Measurements from ENCODE around the gene CD96. TPM values are rescaled to one million over a fixed set of nuclear protein-coding genes. Genes with fewer than 3 reads are reported as not detected.
A peak's percentile ranks its signal among the peaks of the same experiment; 100 is the strongest.

The CD96 gene
- total RNA-seq, 2 donors from 2014 or later, result 5.1 to 13.7 TPM

DNA sequence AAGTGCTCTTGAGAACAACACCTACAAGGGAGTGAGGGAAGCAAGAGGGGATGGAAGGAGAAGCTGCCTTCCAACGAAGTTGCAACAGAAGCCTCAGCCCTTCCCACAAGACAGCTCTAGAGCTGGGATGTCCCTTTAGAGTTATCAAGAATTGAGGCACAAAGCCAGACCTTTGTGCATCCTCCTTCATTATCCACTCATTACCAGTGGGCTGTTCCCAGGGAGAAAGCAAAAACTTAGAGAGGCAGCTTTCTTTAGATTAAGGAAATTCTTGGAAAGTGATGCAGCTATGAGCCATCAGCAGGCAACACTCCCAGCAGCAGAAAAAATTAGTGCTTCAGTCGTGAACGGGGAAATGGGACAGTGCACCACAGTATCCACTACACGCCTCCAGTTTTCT is 10.6 kb upstream of the CD96 start:
- Histone ChIP-seq H3K4me1 (ENCODE audit: control insufficient read depth in 1 of 2, low read depth in 2 of 2) (no peaks in the 10 kb centered on the region), H3K4me3 (no peak overlapping the region), H3K36me3 (no peaks in the 10 kb centered on the region), H3K9me3 (no peaks in the 10 kb centered on the region), H3K27ac (no peak overlapping the region), H3K27me3 (replicated peaks; ENCODE audit: insufficient read depth) (no peaks in the 10 kb centered on the region)
- ATAC-seq (ENCODE audit: insufficient number of reproducible peaks, low FRiP score, low read depth) (no peak), DNase-seq (ENCODE audit: low spot score) (no peak)
- TF ChIP-seq, protein P1, sequence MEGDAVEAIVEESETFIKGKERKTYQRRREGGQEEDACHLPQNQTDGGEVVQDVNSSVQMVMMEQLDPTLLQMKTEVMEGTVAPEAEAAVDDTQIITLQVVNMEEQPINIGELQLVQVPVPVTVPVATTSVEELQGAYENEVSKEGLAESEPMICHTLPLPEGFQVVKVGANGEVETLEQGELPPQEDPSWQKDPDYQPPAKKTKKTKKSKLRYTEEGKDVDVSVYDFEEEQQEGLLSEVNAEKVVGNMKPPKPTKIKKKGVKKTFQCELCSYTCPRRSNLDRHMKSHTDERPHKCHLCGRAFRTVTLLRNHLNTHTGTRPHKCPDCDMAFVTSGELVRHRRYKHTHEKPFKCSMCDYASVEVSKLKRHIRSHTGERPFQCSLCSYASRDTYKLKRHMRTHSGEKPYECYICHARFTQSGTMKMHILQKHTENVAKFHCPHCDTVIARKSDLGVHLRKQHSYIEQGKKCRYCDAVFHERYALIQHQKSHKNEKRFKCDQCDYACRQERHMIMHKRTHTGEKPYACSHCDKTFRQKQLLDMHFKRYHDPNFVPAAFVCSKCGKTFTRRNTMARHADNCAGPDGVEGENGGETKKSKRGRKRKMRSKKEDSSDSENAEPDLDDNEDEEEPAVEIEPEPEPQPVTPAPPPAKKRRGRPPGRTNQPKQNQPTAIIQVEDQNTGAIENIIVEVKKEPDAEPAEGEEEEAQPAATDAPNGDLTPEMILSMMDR (IDR thresholded peaks at IDR 0.05), result no peak

DNA sequence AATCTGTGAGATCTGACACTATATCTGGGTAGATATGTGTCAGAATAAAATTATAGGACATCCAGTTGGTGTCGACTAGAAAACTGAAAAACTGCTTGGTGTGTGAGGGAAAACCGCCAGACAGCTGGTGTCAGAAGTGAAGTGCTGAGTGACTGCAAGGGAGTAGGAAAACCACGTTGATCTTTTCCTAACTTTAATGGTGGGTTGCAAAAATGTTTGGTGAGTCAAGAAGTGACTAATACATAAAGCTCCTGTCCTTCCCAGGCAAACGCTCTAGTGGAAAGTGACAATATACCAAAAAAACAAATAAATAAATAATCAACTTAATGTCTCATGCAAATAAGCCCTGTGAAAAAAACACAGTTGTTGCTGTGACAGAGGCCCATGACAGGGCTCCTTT is 7.3 kb upstream of the CD96 start:
- no peaks in the 10 kb centered on the region for H3K36me3 ChIP-seq
- H3K4me1 ChIP-seq (ENCODE audit: control insufficient read depth in 1 of 2, low read depth in 2 of 2), result no peaks in the 10 kb centered on the region
- ATAC-seq (ENCODE audit: insufficient number of reproducible peaks, low FRiP score, low read depth) (no peak), DNase-seq (ENCODE audit: low spot score) (no peak)
- H3K4me3 ChIP-seq, result no peak overlapping the region
- no peak overlapping the region for H3K27ac ChIP-seq
- H3K9me3 ChIP-seq, result no peaks in the 10 kb centered on the region
- TF ChIP-seq, protein P1 (IDR thresholded peaks at IDR 0.05), result no peak
- H3K27me3 ChIP-seq (replicated peaks; ENCODE audit: insufficient read depth), result no peaks in the 10 kb centered on the region

DNA sequence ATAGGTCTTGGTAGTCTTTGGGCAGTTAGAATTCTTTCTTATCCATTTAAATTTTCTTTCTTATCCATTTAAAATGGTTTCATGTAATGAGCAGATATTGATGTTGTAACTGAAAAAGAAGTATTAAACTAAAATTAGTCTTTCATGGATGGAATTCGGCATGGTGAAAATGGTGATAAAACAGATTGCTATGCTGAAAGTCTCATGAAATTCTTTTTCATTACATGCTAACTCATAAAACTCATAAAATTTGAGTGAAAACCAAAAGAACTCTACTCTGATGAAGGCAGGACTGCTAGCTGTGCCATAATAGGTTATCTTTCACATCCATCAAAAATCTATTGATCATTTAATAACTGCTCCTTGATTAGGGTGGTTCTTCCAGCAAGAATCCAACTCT is 3.9 kb upstream of the CD96 start:
- no peak overlapping the region for H3K27ac ChIP-seq
- DNase-seq (ENCODE audit: low spot score) (no peak), ATAC-seq (ENCODE audit: insufficient number of reproducible peaks, low FRiP score, low read depth) (no peak)
- TF ChIP-seq, protein P1 (IDR thresholded peaks at IDR 0.05), result no peak
- no peaks in the 10 kb centered on the region for H3K4me1 ChIP-seq (ENCODE audit: control insufficient read depth in 1 of 2, low read depth in 2 of 2)
- H3K36me3 ChIP-seq, result no peaks in the 10 kb centered on the region
- H3K27me3 ChIP-seq (replicated peaks; ENCODE audit: insufficient read depth), result no peaks in the 10 kb centered on the region
- no peak overlapping the region for H3K4me3 ChIP-seq
- H3K9me3 ChIP-seq, result no peaks in the 10 kb centered on the region

DNA sequence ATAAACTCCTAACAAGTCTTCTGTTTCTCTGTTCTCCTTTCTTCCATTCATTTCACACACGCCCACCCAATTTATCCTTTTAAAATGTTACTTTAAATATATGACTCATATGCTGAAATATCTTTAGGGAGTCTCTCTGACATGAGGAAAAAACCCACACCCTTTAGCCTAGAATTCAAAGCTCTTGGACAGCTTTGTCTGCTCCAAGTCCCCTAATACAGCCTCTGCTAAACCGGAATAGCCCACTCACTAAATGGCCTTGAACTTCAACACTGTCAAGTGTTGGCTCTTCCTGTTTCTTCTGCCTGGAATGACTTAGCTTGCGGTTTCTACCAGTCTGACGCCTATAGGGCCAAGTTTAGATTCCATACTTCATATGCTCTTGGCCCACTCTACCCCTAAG is 3.3 kb upstream of the CD96 start:
- H3K27ac ChIP-seq, result no peak overlapping the region
- no peak for ATAC-seq (ENCODE audit: insufficient number of reproducible peaks, low FRiP score, low read depth)

DNA sequence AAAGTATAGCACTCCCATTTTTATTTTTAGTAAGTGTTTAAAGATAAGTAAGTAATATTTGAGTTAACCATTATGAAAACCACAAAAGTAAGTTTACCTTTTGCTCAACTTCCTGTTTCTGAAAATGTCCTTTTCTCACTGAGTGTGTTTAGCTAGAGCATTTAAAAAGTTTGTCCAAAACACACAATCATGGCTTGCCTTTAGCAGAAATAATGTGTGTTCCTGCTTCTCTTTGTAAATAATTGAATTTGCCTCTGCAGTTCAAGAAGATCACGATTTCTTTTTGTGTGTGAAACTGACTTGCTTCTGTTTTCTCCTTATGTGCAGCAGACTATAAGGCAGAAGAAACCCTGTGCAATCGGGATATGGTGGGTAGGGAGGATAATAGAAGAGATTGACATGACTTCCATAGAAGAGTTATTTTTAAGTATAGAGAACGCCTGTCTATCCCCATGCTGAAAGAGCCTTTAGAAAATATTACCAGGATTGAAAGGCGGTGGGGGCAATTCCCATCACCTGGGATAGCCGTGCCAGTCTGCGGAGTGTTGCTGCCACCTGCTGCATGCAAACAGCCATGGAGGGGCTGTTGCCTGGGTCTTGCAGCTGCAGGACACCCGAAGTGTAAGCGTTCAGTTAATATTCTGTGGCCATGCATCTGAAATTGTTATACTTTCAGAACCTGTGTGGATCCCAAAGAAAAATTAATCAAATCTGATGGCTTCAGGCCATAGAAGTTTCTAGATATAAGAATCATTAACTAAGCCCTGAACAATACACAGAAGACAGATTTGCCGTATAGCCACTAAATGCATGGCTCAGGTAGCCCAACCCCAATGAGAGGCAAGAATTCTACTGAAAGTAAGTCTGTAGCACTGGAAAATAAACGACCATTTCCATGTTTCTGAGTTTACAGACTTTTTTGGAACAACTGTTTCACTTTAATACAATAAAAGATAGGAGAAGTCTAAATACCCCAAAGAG is 2.4 kb upstream of the CD96 start:
- Histone ChIP-seq H3K27ac (no peak overlapping the region), H3K36me3 (no peaks in the 10 kb centered on the region), H3K4me1 (ENCODE audit: control insufficient read depth in 1 of 2, low read depth in 2 of 2) (no peaks in the 10 kb centered on the region), H3K27me3 (replicated peaks; ENCODE audit: insufficient read depth) (no peaks in the 10 kb centered on the region), H3K4me3 (no peak overlapping the region), H3K9me3 (no peaks in the 10 kb centered on the region)
- ATAC-seq (ENCODE audit: insufficient number of reproducible peaks, low FRiP score, low read depth) (no peak), DNase-seq (ENCODE audit: low spot score) (no peak)
- TF ChIP-seq, protein P1 (IDR thresholded peaks at IDR 0.05), result peak; percentile 37

More for the DNA sequence above, 3.3 kb upstream of the CD96 start:
- Histone ChIP-seq H3K4me1 (ENCODE audit: control insufficient read depth in 1 of 2, low read depth in 2 of 2) (no peaks in the 10 kb centered on the region), H3K27me3 (replicated peaks; ENCODE audit: insufficient read depth) (no peaks in the 10 kb centered on the region), H3K9me3 (no peaks in the 10 kb centered on the region), H3K36me3 (no peaks in the 10 kb centered on the region), H3K4me3 (no peak overlapping the region)
- TF ChIP-seq, protein P1 (IDR thresholded peaks at IDR 0.05), result no peak
- DNase-seq (ENCODE audit: low spot score), result no peak

Data from thoracic aorta (tissue), 2 donors.